CD8-positive, alpha-beta memory T cell (primary cell): ENCODE results near the gene SH3BP5L. TPM values are rescaled to one million over a fixed set of nuclear protein-coding genes. Genes with fewer than 3 reads are reported as not detected.

Experiments
- CTCF ChIA-PET: fragments of 350-600 bp; sonication (Branson Sonifier 250); formaldehyde crosslinking; loops from one replicate; lab custom pipeline; 2021; ENCODE audit warnings: antibody characterized with exemption; lab: Charles Lee
- POLR2A ChIA-PET: fragments of 350-600 bp; sonication (Branson Sonifier 250); formaldehyde crosslinking; loops from one replicate; lab custom pipeline; 2021; ENCODE audit warnings: antibody characterized with exemption; lab: Charles Lee
- DNase-seq, 5 donors: peaks; one replicate each; pipeline versions ENCODE4 v3.0.0 to v3.0.0-alpha.2; 2020 to 2022; ENCODE audit warnings: mixed read lengths in 1 of 5
- H3K27ac ChIP-seq: one replicate; pipeline ENCODE4 v1.7.0; 2013; ENCODE audit warnings: low read depth, mild to moderate bottlenecking, low read length, moderate library complexity
- H3K27me3 ChIP-seq: 2 replicates; pipeline ENCODE4 v1.7.0; 2013; ENCODE audit warnings: low read length, mild to moderate bottlenecking; ENCODE audit not compliant: insufficient read depth, poor library complexity, severe bottlenecking
- H3K36me3 ChIP-seq: 2 replicates; pipeline ENCODE4 v1.7.0; 2013; ENCODE audit warnings: mild to moderate bottlenecking, low read length, moderate library complexity; ENCODE audit not compliant: insufficient read depth
- H3K4me1 ChIP-seq: 2 replicates; pipeline ENCODE4 v1.7.0; 2013; ENCODE audit warnings: mild to moderate bottlenecking, low read length, moderate library complexity; ENCODE audit not compliant: insufficient read depth
- H3K4me3 ChIP-seq: 2 replicates; pipeline ENCODE4 v1.7.0; 2013; ENCODE audit warnings: mild to moderate bottlenecking, low read length
- H3K9me3 ChIP-seq: 2 replicates; pipeline ENCODE4 v1.7.0; 2013; ENCODE audit warnings: mild to moderate bottlenecking, low read length
- H3K27ac Mint-ChIP-seq, 8 donors: one replicate each; pipeline ENCODE4 v1.8.0; 2020 to 2021; ENCODE audit warnings: mixed read lengths in 8 of 8, mild to moderate bottlenecking in 6 of 8, inconsistent platforms in 3 of 8, moderate library complexity in 3 of 8
- H3K27me3 Mint-ChIP-seq, 2 donors: one replicate each; pipeline ENCODE4 v1.8.0; 2020 to 2021; ENCODE audit warnings: mixed read lengths in 2 of 2, mild to moderate bottlenecking in 1 of 2, moderate library complexity in 1 of 2
- H3K36me3 Mint-ChIP-seq, 3 donors: one replicate each; pipeline ENCODE4 v1.8.0; 2020 to 2021; ENCODE audit warnings: mixed read lengths in 3 of 3, inconsistent platforms in 1 of 3, mild to moderate bottlenecking in 1 of 3
- H3K4me1 Mint-ChIP-seq, 3 donors: one replicate each; pipeline ENCODE4 v1.8.0; 2020 to 2021; ENCODE audit warnings: mixed read lengths in 3 of 3, inconsistent platforms in 1 of 3, mild to moderate bottlenecking in 1 of 3
- H3K4me3 Mint-ChIP-seq, 7 donors: one replicate each; pipeline ENCODE4 v1.8.0; 2020 to 2021; ENCODE audit warnings: mixed read lengths in 7 of 7, mild to moderate bottlenecking in 6 of 7, moderate library complexity in 4 of 7, inconsistent platforms in 2 of 7
- H3K9me3 Mint-ChIP-seq, 5 donors: one replicate each; pipeline ENCODE4 v1.8.0; 2020 to 2022; ENCODE audit warnings: mixed read lengths in 5 of 5, mild to moderate bottlenecking in 3 of 5, moderate library complexity in 2 of 5, inconsistent platforms in 1 of 5
- polyA plus RNA-seq: library from polyadenylated mRNA; unstranded; fragments of 300-500 nt; fragmentation: Illumina TruSeq; gene quantifications from one replicate; pipeline ENCODE4 v1.2.3, GENCODE V29; 2021
- total RNA-seq, 2 experiments: library from RNA; stranded (reverse); gene quantifications; one replicate each; pipeline ENCODE4 v1.2.3, GENCODE V29; 2021

SH3BP5L gene
- 10 to 100 TPM; 20.1 to 21.8 TPM for total RNA-seq
- polyA plus RNA-seq: 3.8 TPM

GRCh38 chr1:248825909-248826760 lies at the start of gene SH3BP5L:
Gene SH3BP5L, minus strand, starts transcription at chr1:248825915. Its CDS starts 980 bp downstream, at chr1:248824935.
- peaks cover 49 to 61% (median 60%) of the 10 kb centered on the region in 3 donors for H3K4me1 Mint-ChIP-seq
- Histone ChIP-seq H3K4me3 (peak within 1 kb of the TSS; percentile 98), H3K9me3 (no peaks in the 10 kb centered on the region), H3K27me3 (no peaks in the 10 kb centered on the region), H3K36me3 (peaks cover 9% of the 10 kb centered on the region), H3K27ac (peak within 1 kb of the TSS; percentile 97), H3K4me1 (peaks cover 51% of the 10 kb centered on the region)
- H3K36me3 Mint-ChIP-seq: peaks cover 0 to 46% (median 6%) of the 10 kb centered on the region in 3 donors
- H3K27me3 Mint-ChIP-seq: peaks cover 0 to 3% of the 10 kb centered on the region in 2 donors
- DNase-seq: peak; percentile 84 to 94 (median 92)
- ChIA-PET POLR2A (interaction anchor here (0.5 to 4.5 kb wide), 6 partner anchors 12 to 84 kb away, joined by 3 to 31 read pairs (median 6); partner anchors contain the start of genes ZNF672 and ZNF692), CTCF (interaction anchor here (0.8 to 5.1 kb wide), 11 partner anchors 12 to 100 kb away, joined by 3 to 49 read pairs (median 5); partner anchors contain the start of genes ZNF672 and ZNF692)
- H3K9me3 Mint-ChIP-seq: no peaks in the 10 kb centered on the region
- peak within 1 kb of the TSS; percentile 89 to 99 (median 97) for H3K4me3 Mint-ChIP-seq
- H3K27ac Mint-ChIP-seq: peak within 1 kb of the TSS; percentile 92 to 100 (median 99)

GRCh38 chr1:248873993-248874533 lies 48.3 kb upstream of the SH3BP5L start:
- H3K27me3 Mint-ChIP-seq: peaks cover 0 to 14% of the 10 kb centered on the region in 2 donors
- POLR2A ChIA-PET: interaction anchor here (0.7 to 2.3 kb wide), 5 partner anchors 10 to 48 kb away, joined by 3 to 17 read pairs (median 5); partner anchors contain the start of genes SH3BP5L, ZNF672 and ZNF692
- peak overlapping the region; percentile 93 to 99 (median 97) for H3K4me3 Mint-ChIP-seq
- Histone ChIP-seq H3K4me3 (peak overlapping the region; percentile 88), H3K27me3 (no peaks in the 10 kb centered on the region), H3K4me1 (no peaks in the 10 kb centered on the region), H3K9me3 (no peaks in the 10 kb centered on the region), H3K27ac (peak overlapping the region; percentile 87), H3K36me3 (no peaks in the 10 kb centered on the region)
- peak; percentile 71 to 93 (median 90) for DNase-seq
- peaks cover 0 to 10% (median 2%) of the 10 kb centered on the region in 5 donors for H3K9me3 Mint-ChIP-seq
- peak overlapping the region; percentile 92 to 100 (median 99) for H3K27ac Mint-ChIP-seq
- H3K36me3 Mint-ChIP-seq: peaks cover 0 to 14% (median 5%) of the 10 kb centered on the region in 3 donors
- H3K4me1 Mint-ChIP-seq: peaks cover 28 to 49% (median 41%) of the 10 kb centered on the region in 3 donors
- CTCF ChIA-PET: interaction anchor here (0.7 to 2.6 kb wide), 10 partner anchors 10 to 49 kb away, joined by 3 to 14 read pairs (median 4); partner anchors contain the start of genes SH3BP5L and ZNF692

- H3K4me3 ChIP-seq: peak overlapping the region; percentile 88
Observed at GRCh38 chr1:248873409-248873992, 47.8 kb upstream of the SH3BP5L start.

GRCh38 chr1:248872752-248873408 lies 47.2 kb upstream of the SH3BP5L start:
- H3K9me3 Mint-ChIP-seq: peaks cover 0 to 10% (median 2%) of the 10 kb centered on the region in 5 donors
- no peaks in the 10 kb centered on the region for H3K9me3 ChIP-seq
- no peaks in the 10 kb centered on the region for H3K4me1 ChIP-seq
- peak overlapping the region; percentile 88 for H3K4me3 ChIP-seq
- POLR2A ChIA-PET: interaction anchor here (1.1 to 2.3 kb wide), 4 partner anchors 10 to 47 kb away, joined by 7 to 17 read pairs (median 14); partner anchors contain the start of genes SH3BP5L, ZNF672 and ZNF692
- peaks cover 28 to 49% (median 41%) of the 10 kb centered on the region in 3 donors for H3K4me1 Mint-ChIP-seq
- peak overlapping the region; percentile 93 to 99 (median 97) for H3K4me3 Mint-ChIP-seq
- CTCF ChIA-PET: interaction anchor here (1.2 to 2.6 kb wide), 6 partner anchors 9 to 47 kb away, joined by 3 to 14 read pairs (median 6); partner anchors contain the start of genes SH3BP5L and ZNF692
- DNase-seq: peak; percentile 16 to 64 (median 38)
- no peaks in the 10 kb centered on the region for H3K27me3 ChIP-seq
- peaks cover 0 to 14% (median 5%) of the 10 kb centered on the region in 3 donors for H3K36me3 Mint-ChIP-seq
- H3K27ac Mint-ChIP-seq: peak overlapping the region; percentile 92 to 100 (median 99)
- H3K36me3 ChIP-seq: no peaks in the 10 kb centered on the region
- peaks cover 0 to 14% of the 10 kb centered on the region in 2 donors for H3K27me3 Mint-ChIP-seq
- H3K27ac ChIP-seq: peak overlapping the region; percentile 87

More at GRCh38 chr1:248873409-248873992, 47.8 kb upstream of the SH3BP5L start:
- DNase-seq: peak; percentile 81 to 96 (median 91)
- peak overlapping the region; percentile 92 to 100 (median 99) for H3K27ac Mint-ChIP-seq
- ChIA-PET POLR2A (interaction anchor here (1.1 to 2.3 kb wide), 4 partner anchors 11 to 48 kb away, joined by 7 to 17 read pairs (median 14); partner anchors contain the start of genes SH3BP5L, ZNF672 and ZNF692), CTCF (interaction anchor here (1.0 to 2.6 kb wide), 8 partner anchors 9 to 48 kb away, joined by 3 to 14 read pairs (median 4); partner anchors contain the start of genes SH3BP5L and ZNF692)
- Histone ChIP-seq H3K27me3 (no peaks in the 10 kb centered on the region), H3K9me3 (no peaks in the 10 kb centered on the region), H3K4me1 (no peaks in the 10 kb centered on the region), H3K36me3 (no peaks in the 10 kb centered on the region), H3K27ac (peak overlapping the region; percentile 87)
- peaks cover 0 to 14% of the 10 kb centered on the region in 2 donors for H3K27me3 Mint-ChIP-seq
- H3K4me3 Mint-ChIP-seq: peak overlapping the region; percentile 93 to 99 (median 97)
- H3K4me1 Mint-ChIP-seq: peaks cover 28 to 49% (median 41%) of the 10 kb centered on the region in 3 donors
- H3K9me3 Mint-ChIP-seq: peaks cover 0 to 10% (median 2%) of the 10 kb centered on the region in 5 donors
- peaks cover 0 to 14% (median 5%) of the 10 kb centered on the region in 3 donors for H3K36me3 Mint-ChIP-seq

DNA sequence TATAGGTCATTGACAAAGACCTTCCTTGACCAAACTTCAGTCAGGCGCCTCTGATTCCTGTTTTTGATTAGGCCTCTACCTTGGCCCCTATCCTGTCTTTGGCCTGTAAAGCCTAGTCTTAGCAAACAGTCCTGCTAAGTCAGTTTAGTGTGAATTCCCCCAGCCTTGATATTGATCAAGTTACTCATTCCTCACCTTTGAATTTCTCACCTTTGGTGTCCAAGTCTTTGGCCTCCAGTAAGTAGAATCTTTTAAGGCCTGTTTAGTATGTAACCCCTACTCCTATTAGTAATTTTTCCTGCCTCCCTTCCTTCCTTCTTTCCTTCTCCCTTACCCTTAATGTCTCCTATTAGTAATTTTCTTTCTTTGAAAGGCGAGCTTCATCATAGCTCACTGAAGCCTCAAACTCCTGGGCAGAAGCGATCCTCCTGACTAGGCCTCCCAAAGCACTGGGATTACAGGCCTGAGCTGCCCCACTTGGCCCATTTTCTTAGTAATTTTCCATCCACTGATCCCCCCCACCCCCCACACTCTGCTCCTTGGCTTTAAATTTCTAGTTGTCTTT lies 46.2 kb upstream of the SH3BP5L start:
- ChIA-PET CTCF (no interaction called here), POLR2A (interaction anchor here (2.3 kb wide), 1 partner anchor 9 kb away, joined by 17 read pairs; no protein-coding TSS in a partner anchor)
- Mint-ChIP-seq H3K27me3 (peaks cover 0 to 14% of the 10 kb centered on the region in 2 donors), H3K9me3 (peaks cover 0 to 10% (median 2%) of the 10 kb centered on the region in 5 donors), H3K36me3 (peaks cover 0 to 14% (median 5%) of the 10 kb centered on the region in 3 donors), H3K4me1 (peaks cover 19 to 39% (median 38%) of the 10 kb centered on the region in 3 donors), H3K4me3 (peak overlapping the region in 5 of 7 donors; percentile 62 to 82 (median 71)), H3K27ac (peak overlapping the region in 7 of 8 donors; percentile 15 to 76 (median 36))
- Histone ChIP-seq H3K36me3 (no peaks in the 10 kb centered on the region), H3K27ac (peak overlapping the region; percentile 61), H3K9me3 (no peaks in the 10 kb centered on the region), H3K4me3 (no peak overlapping the region), H3K27me3 (no peaks in the 10 kb centered on the region), H3K4me1 (no peaks in the 10 kb centered on the region)
- no peak for DNase-seq

DNA sequence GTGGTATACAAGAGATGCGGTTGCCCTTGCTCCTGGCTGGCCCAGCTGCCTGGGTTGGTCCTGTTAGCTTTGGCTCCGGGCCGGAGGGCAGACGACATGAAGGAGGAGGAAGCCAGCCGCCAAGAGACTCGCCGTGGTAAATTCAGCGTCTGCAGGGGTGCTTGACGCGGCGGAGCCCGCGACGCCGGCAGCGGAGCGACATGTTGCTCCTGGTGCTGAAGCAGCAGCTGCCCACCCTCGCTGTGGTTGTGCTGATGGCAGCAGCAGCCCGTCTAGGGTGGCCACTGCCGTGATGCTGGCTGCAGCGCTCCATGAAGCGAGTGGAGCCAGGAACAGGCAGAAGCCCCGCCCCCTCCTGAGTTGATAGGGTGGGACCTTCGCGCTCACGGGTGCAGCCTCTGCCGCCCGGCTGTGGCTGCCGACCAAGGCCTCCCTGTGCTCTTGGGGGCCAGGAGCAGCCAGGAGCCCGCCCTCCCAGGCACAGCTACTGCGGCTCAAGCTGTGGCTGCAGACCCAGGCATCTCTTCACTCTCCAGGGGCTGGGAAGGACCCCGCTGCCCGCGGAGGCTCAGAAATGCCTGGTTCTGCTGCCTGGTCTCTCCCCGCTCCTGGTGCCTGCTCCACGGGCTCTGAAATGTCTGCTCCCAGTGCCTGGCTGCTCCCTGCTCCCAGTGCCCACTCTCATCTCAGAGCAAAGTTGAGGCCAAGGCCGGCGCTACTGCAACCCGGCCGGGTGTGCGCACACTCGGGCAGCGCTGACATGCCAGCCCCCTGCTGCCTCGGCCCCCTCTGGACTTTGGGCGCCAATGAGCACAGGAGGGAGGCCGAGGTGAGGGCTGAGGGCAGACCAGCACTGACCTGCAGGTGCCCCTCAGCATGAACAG lies 37.5 kb upstream of the SH3BP5L start:
- DNase-seq: peak; percentile 77 to 87 (median 79)
- H3K36me3 ChIP-seq: no peaks in the 10 kb centered on the region
- peak overlapping the region; percentile 91 to 96 (median 92) for H3K4me3 Mint-ChIP-seq
- H3K9me3 ChIP-seq: no peaks in the 10 kb centered on the region
- H3K27ac ChIP-seq: peak overlapping the region; percentile 51
- POLR2A ChIA-PET: interaction anchor here (1.7 to 3.4 kb wide), 3 partner anchors 10 to 43 kb away, joined by 4 to 17 read pairs (median 14); partner anchors contain the start of genes PGBD2 and ZNF672
- peak overlapping the region; percentile 87 to 95 (median 94) for H3K27ac Mint-ChIP-seq
- CTCF ChIA-PET: interaction anchor here (0.8 to 2.7 kb wide), 6 partner anchors 10 to 39 kb away, joined by 3 to 14 read pairs (median 4); partner anchors contain the start of gene SH3BP5L
- no peaks in the 10 kb centered on the region for H3K27me3 Mint-ChIP-seq
- H3K27me3 ChIP-seq: no peaks in the 10 kb centered on the region
- peaks cover 27% of the 10 kb centered on the region for H3K4me1 ChIP-seq
- peaks cover 34 to 54% (median 47%) of the 10 kb centered on the region in 3 donors for H3K4me1 Mint-ChIP-seq
- peaks cover 0 to 6% (median 0%) of the 10 kb centered on the region in 3 donors for H3K36me3 Mint-ChIP-seq
- no peaks in the 10 kb centered on the region for H3K9me3 Mint-ChIP-seq
- peak overlapping the region; percentile 75 for H3K4me3 ChIP-seq
